ENCODE results near the gene IDH1. TPM values are rescaled to one million over a fixed set of nuclear protein-coding genes. Genes with fewer than 3 reads are reported as not detected.

The IDH1 gene
- total RNA-seq, 4 donors from 2014 or later: 38.4 to 58.3 (median 43.9) TPM

DNA sequence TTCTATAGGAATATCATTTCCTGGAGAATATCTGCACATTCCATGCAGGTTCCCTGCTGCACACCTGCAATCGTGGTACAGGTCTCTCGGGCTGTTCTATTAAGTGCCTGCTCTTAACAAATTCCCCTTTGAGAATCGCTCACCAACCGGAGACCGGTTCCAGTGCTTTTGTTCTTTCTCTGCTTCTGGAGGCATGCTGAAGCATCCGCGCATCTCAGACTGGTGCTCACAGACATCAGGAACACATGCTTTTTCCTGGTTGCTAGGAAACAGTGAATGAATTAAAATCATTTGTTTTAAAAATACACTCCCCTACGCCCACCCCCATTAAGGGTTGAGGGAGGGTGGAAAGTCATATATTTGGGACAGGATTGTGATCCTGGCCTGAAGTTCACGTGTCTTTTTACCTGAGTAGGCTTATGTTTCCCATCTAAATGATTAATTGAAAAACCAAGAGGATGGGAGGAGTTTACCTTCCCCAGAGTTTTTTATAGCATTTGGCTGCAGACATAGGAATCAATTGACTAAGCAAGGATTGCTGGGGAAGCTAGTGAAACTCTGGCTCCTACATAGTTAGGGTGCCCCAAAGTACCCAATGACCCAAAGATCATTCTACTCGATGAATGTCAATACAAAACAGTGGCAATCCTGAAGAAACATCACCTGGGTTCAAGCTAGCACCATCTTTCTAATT lies 64.9 kb downstream of the IDH1 start, which contains the start of gene C2orf80:
Gene C2orf80, minus strand, starts transcription at position 221 of the 694 bp plus-strand sequence. CDS start 3,044 bp downstream, outside the sequence.
- Histone ChIP-seq H3K36me3 (no peaks in the 10 kb centered on the region), H3K27ac (no peak within 1 kb of the TSS), H3K4me1 (no peaks in the 10 kb centered on the region), H3K4me3 (no peak within 1 kb of the TSS), H3K27me3 (no peaks in the 10 kb centered on the region), H3K9me3 (no peaks in the 10 kb centered on the region)
- no peak for DNase-seq (ENCODE audit: low spot score in 2 of 2)
- TF ChIP-seq POLR2A (IDR thresholded peaks at IDR 0.05) (no peak), EP300 (IDR thresholded peaks at IDR 0.05) (no peak), POLR2AphosphoS5 (IDR thresholded peaks at IDR 0.05) (no peak)
- TF ChIP-seq, protein P1, sequence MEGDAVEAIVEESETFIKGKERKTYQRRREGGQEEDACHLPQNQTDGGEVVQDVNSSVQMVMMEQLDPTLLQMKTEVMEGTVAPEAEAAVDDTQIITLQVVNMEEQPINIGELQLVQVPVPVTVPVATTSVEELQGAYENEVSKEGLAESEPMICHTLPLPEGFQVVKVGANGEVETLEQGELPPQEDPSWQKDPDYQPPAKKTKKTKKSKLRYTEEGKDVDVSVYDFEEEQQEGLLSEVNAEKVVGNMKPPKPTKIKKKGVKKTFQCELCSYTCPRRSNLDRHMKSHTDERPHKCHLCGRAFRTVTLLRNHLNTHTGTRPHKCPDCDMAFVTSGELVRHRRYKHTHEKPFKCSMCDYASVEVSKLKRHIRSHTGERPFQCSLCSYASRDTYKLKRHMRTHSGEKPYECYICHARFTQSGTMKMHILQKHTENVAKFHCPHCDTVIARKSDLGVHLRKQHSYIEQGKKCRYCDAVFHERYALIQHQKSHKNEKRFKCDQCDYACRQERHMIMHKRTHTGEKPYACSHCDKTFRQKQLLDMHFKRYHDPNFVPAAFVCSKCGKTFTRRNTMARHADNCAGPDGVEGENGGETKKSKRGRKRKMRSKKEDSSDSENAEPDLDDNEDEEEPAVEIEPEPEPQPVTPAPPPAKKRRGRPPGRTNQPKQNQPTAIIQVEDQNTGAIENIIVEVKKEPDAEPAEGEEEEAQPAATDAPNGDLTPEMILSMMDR (IDR thresholded peaks at IDR 0.05): no peak
- 56% methylated on average over 10 of the region's 10 CpGs for WGBS

DNA sequence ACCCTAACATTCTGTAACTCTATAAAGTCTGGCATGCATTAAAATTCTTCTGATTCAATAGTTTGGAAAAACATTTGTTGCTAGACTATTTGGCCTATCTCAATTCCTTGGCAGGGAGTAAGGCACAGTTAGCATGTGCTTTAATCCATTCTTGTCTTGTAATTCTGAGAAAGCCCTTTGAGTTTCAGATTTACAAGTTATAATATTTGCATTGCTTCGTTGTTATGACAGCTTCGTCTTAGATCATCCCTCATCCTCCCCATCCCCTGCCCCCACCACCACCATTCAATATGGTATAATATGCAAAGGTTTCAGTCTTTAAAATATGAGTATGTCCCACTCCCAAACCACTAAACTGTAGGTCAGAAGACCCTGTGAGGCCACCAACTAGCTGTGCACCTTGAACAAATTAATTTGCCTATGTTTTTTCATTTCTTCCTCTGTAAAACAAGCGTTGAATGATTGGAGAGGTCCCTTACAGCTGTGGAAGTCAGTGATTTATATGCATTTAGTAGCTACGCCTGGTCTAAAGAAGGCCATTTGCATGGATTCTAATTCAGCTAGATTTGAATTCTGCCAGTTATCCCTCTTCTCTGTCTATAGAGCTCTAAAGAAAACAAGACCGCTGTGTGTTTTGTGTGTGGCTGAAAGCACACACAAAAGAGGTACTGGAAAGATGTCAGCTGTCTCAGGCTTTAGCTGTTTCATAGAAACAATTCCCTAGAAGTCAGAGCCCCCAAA lies 65.6 kb downstream of the IDH1 start:
- no peak for DNase-seq (ENCODE audit: low spot score in 2 of 2)
- no peaks in the 10 kb centered on the region for H3K9me3 ChIP-seq
- no peak overlapping the region for H3K4me3 ChIP-seq
- 74% methylated on average over 5 of the region's 5 CpGs for WGBS
- H3K27me3 ChIP-seq: no peaks in the 10 kb centered on the region
- H3K36me3 ChIP-seq: no peaks in the 10 kb centered on the region
- H3K27ac ChIP-seq: no peak overlapping the region
- H3K4me1 ChIP-seq: no peaks in the 10 kb centered on the region
- TF ChIP-seq EP300 (IDR thresholded peaks at IDR 0.05) (no peak), POLR2AphosphoS5 (IDR thresholded peaks at IDR 0.05) (no peak), POLR2A (IDR thresholded peaks at IDR 0.05) (no peak)
- TF ChIP-seq, protein P1 (IDR thresholded peaks at IDR 0.05): no peak

DNA sequence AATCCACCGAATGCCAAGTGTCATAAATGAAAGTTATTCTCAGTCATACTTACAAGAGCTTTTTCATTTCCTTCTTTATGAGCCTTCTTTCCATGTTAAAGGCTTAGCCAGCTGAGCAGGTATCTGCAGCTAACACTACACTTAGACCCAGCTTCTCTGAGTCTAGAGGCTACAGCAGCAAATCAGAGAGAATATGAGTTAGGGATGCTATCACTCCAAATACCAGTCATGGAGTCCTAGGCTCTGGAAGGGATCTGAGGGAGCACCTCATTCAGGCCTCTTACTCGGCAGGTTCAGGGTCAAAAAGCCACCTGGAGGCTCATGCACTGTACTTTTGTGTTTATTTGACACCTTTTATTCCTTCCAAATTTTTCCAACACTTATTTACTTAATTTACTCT lies 68.0 kb downstream of the IDH1 start:
- WGBS: 84% methylated on average over 2 of the region's 2 CpGs
- no peak for TF ChIP-seq POLR2A (IDR thresholded peaks at IDR 0.05)
- no peak overlapping the region for H3K27ac ChIP-seq
- no peak for DNase-seq (ENCODE audit: low spot score in 2 of 2)
- H3K27me3 ChIP-seq: no peaks in the 10 kb centered on the region
- no peaks in the 10 kb centered on the region for H3K36me3 ChIP-seq
- peaks cover 4% of the 10 kb centered on the region for H3K4me1 ChIP-seq
- H3K4me3 ChIP-seq: no peak overlapping the region
- no peaks in the 10 kb centered on the region for H3K9me3 ChIP-seq

DNA sequence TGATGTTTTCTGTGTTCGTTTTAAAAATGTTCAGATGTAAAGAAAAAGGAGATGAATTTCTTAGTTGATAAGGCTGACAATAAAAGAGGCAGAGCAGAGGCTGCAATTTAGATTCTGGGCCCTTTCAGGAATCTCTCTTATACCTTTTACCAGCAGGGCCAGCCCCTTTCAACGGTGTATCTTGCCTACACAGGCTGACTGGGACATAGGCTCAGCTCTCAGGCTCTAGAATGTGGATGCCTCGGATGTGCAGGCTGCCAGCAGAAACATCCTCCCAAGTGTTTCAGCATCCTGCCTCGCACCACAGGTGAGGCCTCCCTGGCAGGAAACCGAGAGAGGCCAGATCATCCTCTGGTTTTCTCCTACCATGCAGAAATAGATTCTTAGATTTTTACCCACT lies 68.4 kb downstream of the IDH1 start:
- Histone ChIP-seq H3K4me1 (peaks cover 4% of the 10 kb centered on the region), H3K9me3 (no peaks in the 10 kb centered on the region), H3K36me3 (no peaks in the 10 kb centered on the region), H3K27ac (no peak overlapping the region), H3K27me3 (no peaks in the 10 kb centered on the region), H3K4me3 (no peak overlapping the region)
- DNase-seq (ENCODE audit: low spot score in 2 of 2): no peak
- TF ChIP-seq POLR2AphosphoS5 (IDR thresholded peaks at IDR 0.05) (no peak), EP300 (IDR thresholded peaks at IDR 0.05) (no peak), POLR2A (IDR thresholded peaks at IDR 0.05) (no peak)
- TF ChIP-seq, protein P1 (IDR thresholded peaks at IDR 0.05): no peak
- 56% methylated on average over 5 of the region's 5 CpGs for WGBS

Other genes with a start within 250 kb of the IDH1 start
- 10 to 100 TPM; 14.9 to 28.3 (median 21.0) TPM for gene PLEKHM3, start 229.5 kb downstream of the IDH1 start, total RNA-seq
- gene CRYGD, start 130.5 kb downstream of the IDH1 start, total RNA-seq: not detected
- not detected for gene CRYGC, start 125.2 kb downstream of the IDH1 start, total RNA-seq
- not detected for gene CRYGB, start 108.9 kb downstream of the IDH1 start, total RNA-seq
- gene CRYGA, start 91.5 kb downstream of the IDH1 start, total RNA-seq: not detected
- gene C2orf80, start 65.0 kb downstream of the IDH1 start, total RNA-seq: not detected
- 10 to 100 TPM; 25.0 to 55.9 (median 26.7) TPM for gene PIKFYVE, start 11.2 kb upstream of the IDH1 start, total RNA-seq
- gene PTH2R, start 151.7 kb upstream of the IDH1 start, total RNA-seq: under 1 TPM in 1 of 4 donors, not detected in 3; 0.56 TPM